Stimulated activated naive CD8-positive, alpha-beta T cell treated with anti-CD3 and anti-CD28 coated beads, Interleukin-15, Interleukin-2, amounts not matched to agents 100 U/mL and 50 U/mL, for 24 hours (primary cell): ENCODE measurements around the gene DNM1L.
"Not testable (repeated sequence)": the region's sequence is repeated elsewhere in the genome, so short reads cannot be mapped to it uniquely, and the experiment has no call there.

Source experiments
- ATAC-seq: fragments of 150-1000 bp; cut with Tn5 transposase; one replicate; pipeline ENCODE4 v1.10.0; 2021
- DNase-seq: peaks from one replicate; pipeline ENCODE4 v3.0.0; 2021

DNM1L gene

DNA sequence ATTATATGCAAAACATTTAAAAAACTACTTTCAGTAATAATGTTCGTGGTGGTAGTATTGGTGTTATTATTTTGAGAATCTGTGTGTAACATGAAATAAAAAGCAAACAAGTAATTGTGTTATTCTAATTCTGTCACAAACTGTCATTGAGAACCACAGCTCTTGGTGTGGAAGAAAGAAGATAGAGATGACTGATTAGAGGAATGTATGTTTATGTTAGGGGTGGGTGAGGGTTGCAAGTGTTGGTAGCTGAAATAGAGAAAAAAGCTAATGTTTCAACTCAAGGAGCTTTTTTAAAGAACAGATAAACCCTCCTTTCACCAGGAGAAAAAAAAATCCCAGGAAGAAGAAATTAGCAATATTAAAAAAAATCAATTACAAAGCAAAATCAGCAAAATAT is 18.3 kb downstream of the DNM1L start:
- DNase-seq (no peak), ATAC-seq (no peak)

DNA sequence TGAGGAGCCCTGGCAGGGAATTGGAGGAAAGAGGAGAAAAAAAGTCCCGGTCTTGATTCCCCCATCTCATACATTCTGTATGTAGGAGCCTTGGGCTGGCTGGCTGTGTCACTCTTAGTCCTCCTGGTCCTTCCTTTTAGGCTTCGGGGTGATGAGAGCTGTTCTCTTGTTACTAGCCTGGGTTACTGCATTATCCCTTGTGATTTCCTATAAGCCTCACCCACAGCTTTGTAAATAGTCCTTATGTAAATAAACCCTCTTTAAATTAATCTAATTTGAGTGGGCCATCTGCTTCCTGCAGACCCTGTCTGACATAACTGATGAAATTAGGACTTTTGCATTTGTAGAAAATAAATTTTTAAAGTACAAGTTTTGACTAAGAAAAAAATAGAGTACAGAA is 19.2 kb downstream of the DNM1L start:
- DNase-seq, result no peak
- ATAC-seq, result no peak

DNA sequence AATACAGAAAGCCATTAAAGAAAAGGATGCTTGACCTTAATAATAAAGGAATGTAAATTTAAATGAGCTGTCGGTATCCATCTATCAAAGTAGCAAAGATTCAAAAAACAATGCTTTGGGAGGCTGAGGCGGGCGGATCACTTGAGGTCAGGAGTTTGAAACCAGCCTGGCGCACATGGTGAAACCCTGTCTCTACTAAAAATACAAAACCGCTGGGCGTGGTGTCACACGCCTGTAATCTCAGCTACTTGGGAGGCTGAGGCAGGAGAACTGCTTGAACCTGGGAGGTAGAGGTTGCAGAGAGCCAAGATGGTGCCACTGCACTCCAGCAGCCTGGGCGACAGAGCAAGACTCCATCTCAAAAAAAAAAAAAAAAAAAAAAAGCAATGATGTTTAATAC is 20.3 kb downstream of the DNM1L start:
- ATAC-seq, DNase-seq: not testable (repeated sequence)

DNA sequence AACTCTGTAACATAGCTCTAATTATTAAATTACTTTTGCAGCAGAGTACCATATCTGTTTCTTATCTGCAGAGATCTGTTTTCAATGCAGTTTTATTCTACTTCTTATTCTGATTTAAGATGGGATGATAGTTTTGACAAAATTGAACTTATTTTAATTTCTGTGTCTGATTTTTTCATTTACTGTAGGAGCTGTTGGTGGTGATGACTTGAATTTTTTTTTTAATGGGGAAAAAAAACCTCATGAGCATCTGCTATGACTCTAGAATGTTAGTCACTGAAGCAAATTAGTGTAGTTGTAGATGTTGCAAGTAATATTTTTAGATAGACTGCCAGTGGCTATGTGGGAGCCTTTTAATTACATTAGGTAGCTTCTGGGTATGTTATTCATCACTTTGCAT is 23.4 kb downstream of the DNM1L start:
- no peak for ATAC-seq

DNA sequence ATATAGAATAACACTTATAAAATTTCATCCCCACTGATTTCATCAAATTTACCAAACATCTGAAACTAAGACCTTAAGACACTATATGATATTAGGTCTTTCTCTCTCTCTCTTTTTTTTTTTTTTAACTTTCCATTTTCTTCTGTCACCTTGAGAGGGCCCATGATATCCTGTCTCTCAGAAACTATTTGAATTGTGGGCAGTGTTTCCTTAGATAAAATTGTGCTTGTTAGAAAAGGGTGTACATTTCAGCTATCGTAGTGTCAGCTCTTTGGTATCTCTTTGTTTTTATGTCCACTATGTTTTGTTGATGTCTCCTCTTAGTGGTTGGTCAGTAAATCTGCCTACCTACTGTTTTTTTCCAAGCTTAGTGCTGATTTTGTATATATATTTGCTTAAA is 23.8 kb downstream of the DNM1L start:
- ATAC-seq (no peak), DNase-seq (no peak)

More for the DNA sequence above, 23.4 kb downstream of the DNM1L start:
- DNase-seq, result no peak

DNA sequence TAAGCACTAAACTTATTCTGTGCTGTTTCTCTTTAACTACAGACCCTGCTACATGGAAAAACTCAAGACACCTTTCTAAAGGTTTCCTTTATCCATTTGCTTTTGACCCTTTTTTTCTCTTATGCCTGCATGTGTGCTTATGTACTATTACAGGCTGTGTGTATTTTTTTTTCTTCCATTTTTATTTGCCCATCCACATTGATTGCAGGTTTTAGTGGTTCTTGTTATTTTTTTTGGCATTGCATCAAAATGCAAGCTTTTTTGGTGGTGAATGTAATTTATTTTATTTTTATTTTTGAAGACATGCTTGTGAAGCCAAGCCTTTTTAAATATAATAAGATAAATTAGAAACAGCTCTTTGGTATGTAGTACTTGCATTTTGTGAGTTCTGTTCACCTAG is 26.7 kb downstream of the DNM1L start:
- DNase-seq (no peak), ATAC-seq (no peak)

DNA sequence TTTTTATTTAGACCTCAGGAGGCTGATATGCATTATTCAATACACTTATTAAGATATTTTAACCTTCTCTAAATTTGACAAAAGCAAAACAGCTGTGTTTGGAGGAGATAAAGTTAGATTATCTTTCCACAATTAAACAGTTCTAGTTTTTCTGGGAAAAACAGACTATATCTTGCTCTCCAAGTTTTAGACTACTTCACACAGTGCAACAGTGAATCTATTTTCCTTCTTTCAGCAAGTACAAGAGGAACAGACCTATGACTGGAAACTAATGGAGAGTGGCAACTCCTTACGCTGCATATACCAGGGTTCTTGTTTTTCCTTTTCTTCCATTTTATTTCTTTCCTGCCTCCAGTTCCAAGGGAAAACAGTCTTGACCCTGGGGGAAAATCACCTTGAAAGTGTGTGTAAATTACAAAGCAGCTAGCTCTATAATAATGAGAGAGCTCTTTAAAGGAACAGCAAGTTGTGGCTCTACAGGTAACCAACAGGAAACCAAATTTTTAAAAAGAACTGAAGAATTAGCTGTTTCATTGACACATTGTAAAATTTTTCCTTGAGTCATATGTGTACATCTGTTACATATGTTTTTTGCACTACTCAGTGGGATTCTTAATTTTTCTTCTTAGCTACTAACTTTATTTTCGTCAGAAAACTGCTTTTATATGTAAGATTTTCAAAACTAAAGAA is 27.4 kb downstream of the DNM1L start:
- no peak for ATAC-seq
- no peak for DNase-seq

DNA sequence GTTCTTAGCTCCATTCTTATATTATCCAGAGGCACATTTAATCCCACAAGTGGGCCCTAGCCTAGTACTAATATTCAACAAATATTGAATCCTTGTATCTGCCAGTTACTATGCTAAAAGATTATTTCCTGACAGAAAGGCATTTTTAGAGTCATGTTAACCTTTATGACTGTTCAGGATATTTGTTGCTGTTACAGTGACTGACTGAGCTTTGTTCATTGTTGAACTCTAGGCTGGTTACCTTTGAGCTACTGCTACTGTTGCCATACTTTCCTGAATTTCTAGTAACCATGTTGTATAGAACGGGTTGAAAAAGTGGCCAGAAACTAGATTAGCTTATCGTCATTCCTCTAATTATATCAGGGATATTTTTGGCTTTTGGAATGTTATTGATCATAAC is 29.8 kb downstream of the DNM1L start:
- ATAC-seq (no peak), DNase-seq (no peak)

DNA sequence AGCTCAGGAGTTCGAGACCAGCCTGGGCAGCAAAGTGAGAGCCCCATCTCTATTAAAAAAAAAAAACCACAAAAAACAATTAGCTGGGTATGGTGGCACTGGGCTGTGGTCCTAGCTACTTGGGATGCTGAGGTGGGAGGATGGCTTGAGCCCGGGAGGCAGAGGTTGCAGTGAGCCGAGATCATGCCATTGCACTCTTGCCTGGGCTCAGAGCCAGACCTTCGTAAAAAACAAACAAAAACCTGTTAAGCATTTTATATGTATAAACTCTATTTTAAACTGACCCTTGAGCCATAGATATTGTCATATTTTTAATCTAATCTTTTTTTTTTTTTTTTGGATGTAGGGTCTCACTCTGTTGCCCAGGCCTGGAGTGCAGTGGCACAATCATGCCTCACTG is 35.7 kb downstream of the DNM1L start:
- no peak for ATAC-seq

DNA sequence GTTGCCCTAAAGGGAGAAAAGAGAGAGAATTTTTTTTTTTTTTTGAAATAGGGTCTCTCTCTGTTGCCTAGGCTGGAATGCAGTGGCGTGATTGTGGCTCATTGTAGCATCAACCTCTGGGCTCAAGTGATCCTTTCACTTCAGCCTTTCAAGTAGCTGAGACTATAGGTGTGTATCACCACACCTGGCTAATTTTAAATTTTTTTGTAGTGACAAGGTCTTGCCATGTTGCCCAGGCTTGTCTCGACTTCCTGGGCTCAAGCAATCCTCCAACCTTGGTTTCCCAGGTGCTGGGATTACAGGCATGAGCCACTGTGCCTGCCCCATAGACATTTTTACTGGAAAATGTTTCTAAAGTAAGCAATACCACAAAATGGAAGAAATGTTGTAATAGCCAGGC is 39.8 kb downstream of the DNM1L start:
- no peak for DNase-seq

More for the DNA sequence above, 35.7 kb downstream of the DNM1L start:
- no peak for DNase-seq

DNA sequence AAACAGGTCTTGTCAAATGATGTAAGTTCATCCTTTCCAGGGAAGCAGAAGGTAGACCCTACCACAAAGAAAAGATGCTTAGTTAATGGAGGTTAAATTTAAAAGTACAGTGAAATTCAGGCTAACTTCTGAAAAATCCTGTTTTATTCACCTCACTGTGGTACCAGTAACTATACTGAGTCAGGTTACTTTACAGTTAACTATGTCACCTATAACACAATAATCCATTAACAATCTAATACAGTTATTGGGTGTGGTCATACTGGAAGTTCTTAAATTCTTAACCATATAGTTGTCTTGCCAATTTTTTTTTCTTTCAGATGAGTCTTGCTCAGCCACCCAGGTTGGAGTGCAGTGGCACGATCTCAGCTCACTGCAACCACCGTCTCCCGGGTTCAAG is 46.2 kb downstream of the DNM1L start:
- DNase-seq, ATAC-seq: not testable (repeated sequence)

More for the DNA sequence above, 39.8 kb downstream of the DNM1L start:
- no peak for ATAC-seq

DNA sequence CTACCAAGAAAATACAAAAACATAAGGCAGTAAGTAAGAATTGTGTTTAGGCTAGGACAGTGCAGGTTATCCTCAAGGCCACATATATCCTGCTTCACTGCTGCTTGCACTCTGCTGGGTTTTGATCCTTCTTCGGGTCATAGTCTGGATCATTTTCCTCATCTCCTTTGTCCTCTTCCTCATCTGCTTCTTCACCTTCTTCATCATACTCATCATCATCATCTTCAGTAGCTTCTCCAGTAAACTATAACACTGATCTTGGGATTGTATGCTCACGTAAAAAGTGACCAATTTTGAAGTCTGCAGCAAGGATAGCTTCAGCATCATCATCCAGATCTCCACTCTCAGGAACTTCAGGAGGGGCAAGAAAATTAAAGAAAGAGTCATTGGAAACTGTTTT is 47.2 kb downstream of the DNM1L start:
- ATAC-seq, result no peak

DNA sequence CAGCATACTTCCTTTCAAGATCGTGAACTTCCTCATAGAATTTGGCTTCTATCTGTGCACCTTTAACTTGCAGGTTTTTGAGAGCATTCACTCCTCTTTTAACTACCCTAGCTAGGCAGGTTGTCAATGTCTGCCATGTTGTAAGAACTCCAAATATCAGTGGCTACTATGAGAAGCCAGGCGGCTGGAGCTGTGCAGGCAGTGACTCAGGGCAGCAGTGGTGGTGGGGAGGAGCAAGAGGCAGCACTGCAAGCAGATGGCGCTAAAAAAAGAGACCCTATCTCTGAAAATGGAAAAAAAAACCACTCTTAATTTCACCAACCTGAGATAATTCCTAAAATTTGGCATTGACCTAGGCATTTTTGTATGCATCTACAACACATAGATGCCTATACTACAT is 48.1 kb downstream of the DNM1L start:
- ATAC-seq, result no peak
- no peak for DNase-seq

More for the DNA sequence above, 47.2 kb downstream of the DNM1L start:
- DNase-seq, result no peak

DNA sequence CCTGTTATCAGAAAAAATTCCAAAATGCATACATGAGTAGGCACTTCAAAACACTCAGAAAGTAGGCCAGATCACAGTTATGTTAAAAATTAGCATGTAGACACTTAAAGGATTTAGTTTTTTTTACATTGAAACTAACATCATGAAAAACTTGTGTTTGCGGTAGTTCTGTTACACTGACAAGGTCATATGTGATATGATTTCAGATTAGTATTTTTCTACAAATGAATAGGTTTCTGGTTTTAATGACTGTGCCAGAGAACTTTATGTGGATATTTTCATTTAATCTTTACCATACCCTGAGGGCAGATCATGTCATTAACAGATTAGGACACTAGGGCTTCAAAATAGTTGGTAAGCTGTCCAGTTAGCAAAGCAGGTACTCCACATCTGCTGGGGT is 55.9 kb downstream of the DNM1L start:
- no peak for DNase-seq
- ATAC-seq, result no peak

DNA sequence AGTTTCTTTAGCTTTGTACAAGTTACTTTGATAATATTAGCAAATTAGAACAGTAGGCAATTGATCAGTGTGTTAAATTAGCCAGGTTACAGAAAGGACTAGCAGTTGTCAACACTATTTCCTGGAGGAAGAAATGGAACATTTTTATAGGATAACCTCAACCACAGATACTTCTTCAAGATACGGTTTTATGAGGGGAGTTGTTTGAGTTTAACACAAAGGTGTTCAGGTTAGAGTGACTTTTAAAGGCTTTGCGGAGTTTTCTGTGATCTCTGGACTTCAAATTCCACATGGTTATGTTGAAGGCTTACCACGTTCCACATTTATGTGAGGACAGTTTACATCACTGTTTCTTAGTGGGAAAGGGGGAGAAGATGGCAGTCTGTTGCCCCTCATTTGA is 57.3 kb downstream of the DNM1L start:
- no peak for DNase-seq
- ATAC-seq, result no peak

DNA sequence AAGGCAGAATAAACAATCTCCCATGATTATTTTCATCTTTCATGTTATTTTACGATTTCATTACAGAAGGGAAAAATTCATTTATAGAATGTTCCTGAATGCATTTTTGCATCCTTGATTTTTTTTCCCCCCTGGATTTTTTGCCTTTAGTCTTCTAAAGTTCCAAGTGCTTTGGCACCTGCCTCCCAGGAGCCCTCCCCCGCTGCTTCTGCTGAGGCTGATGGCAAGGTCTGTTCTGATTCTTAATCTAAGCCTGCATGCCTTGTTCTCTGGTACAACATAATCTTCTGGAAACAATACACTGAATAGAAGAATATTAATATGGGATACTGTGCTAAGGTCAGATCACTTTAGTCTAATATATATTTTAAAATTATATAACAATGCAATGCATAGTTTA is 58.6 kb downstream of the DNM1L start:
- ATAC-seq, result no peak
- no peak for DNase-seq

DNA sequence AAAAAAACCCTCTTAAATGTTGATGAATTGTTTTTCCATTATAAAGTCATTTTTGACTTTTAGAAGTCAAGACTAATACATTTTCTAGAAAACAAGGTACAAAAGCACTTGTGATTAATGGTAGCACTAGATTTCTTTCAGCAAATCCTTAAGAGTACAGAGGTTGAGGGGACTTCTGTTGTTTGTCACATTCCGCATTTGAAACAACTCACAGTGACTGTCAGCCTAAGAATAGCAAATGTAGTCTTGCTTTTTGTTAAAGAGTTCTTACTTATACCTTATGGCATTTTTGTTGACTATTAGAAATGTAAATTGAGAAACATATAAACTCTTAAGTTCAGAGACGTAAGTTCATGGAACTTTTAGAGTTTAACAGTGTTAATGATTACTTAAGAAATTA is 60.2 kb downstream of the DNM1L start:
- ATAC-seq (no peak), DNase-seq (no peak)

DNA sequence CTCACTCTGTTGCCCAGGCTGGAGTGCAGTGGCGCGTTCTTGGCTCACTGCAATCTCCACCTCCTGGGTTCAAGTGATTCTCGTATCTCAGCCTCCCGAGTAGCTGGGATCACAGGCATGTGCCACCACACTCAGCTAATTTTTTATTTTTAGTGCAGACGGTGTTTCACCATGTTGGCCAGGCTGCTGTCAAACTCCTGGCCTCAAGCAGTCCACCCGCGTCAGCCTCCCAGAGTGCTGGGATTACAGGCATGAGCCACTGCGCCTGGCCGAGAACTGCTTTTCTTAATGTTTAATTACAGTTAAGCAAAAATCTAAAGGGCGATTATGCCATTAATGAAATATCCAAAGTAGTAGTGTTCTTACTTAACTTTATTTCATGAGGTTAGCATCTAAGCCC is 63.0 kb downstream of the DNM1L start:
- no peak for DNase-seq
- no peak for ATAC-seq

DNA sequence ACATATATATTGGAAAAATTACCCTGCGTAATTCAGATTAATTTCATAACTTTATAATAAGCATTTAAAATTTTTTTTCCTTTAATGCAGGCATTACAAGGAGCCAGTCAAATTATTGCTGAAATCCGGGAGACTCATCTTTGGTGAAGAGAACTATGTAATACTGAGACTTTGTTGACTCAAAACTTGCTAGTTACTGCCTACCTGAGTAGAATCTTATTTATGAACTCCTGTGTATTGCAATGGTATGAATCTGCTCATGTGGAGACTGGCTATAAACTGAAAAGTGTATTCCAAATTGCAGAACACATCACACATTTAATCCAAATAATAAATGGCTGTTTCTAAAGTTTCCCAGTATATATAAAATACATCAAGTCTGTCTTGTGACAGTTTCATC is 64.2 kb downstream of the DNM1L start:
- ATAC-seq (no peak), DNase-seq (no peak)

DNA sequence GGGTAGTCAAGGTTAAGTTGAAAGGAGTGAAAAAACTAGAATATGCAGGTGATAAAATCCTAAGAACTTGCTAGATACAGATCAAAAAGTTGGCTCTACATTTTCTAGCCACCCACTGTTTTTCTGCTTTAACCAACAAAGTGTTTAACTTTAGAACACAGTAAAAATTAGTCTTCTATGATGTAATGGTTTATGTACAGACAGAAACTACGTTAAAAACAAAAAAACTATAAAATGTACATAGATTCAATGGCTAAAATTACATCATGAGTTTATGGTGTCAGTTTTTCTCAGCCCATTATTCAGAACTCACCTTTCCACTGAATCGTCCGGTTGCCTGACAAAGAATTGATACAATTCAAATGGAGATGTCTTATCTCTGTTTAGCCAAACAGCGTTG is 74.5 kb downstream of the DNM1L start:
- ATAC-seq (no peak), DNase-seq (no peak)

DNA sequence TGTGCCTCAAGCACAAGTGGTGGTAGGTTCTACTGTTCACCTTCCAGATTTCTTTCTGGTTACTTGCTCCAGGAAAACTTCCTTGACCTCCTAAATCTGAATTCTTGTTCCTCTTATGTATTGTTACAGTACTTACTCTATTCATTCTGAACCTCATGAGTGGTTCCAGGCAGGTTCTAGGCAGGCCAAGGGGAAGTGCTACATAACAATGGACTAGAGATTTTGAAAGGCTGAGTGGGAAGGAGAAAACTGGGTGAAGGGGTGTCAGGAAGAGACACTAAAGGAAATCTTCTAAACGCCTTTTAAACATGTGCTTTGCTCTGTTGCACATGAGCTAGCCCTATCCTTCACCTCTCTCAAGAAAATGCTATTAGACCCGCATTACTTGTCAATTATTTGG is 75.0 kb downstream of the DNM1L start:
- ATAC-seq, result no peak
- DNase-seq, result no peak

DNA sequence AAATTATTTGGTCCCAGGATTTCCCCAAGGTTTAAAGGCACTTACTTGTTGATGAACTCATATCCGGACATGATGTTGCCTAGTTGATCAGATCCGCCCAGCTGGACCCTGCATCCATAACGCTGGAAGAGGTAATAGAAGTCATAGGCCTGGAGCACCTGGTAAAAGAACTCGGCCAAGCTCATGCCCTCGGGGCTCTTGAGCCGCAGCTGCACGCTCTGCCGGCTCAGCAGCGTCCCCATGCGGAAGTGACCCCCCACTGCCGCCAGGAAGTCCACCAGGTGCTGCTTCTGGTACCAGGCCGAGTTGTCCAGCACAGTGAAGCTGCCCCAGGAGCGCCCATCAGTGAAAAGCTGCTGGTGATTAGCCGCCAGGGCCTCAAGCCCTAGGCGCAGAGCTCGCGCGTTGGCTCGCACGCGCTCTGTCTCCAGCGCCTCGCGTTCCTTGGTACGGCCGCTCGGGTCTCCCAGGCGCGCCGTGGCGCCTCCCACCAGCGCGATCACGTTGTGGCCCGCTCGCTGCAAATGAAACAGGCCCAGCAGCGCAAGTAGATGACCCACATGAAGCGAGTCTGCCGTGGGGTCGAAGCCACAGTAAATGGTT is 76.1 kb downstream of the DNM1L start:
- ATAC-seq (peak; percentile 64), DNase-seq (peak; percentile 81)

DNA sequence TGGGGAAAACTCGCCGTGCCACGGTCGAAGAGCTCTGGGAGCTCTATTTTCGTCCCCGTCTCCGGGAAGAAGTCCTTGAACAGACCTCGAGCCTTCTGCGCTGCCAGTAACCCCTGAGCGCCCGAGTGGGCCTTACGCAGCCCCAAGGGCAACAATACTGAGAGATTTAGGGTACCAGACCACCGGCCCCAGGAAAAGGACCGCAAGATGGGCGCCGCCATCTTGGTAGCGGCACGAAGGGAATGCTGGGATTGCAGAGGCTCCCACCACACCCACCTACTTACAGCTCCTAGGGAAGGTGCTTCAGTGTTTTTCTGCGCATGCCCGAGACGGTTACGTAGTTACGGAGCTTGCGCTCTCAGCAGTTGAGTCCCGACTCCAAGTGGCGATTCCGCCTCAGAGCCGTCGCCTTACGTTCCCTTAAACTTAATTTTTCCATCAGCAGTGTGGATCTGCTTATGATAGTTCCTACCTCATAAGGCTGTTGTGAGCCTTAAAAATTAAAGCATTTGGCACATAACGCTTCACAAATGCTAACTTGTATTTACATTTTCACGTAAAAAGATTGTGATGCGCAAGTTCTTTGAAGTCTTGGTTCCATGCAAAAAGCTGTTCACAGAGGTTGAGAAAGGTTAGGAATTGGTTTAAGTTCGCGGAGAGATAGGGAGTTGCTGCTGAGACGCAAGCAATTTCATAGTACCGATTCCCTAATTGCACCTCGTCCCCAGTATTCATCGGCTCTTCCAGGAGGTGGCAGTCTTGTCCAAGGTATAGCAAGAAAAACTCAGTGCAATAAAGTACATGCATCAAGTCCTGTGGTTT is 76.8 kb downstream of the DNM1L start, which contains the start of gene YARS2:
TSS of gene YARS2 (minus strand) at position 244 of the 822 bp plus-strand sequence. CDS start at position 221, 23 bp downstream.
- DNase-seq (peak; percentile 89), ATAC-seq (peak; percentile 92)
